Stomach (tissue), 9 donors: ENCODE measurements around the gene CTF1. TPM values are rescaled to one million over a fixed set of nuclear protein-coding genes. Genes with fewer than 3 reads are reported as not detected.
"Not testable (repeated sequence)": the region's sequence is repeated elsewhere in the genome, so short reads cannot be mapped to it uniquely, and the experiment has no call there.

ENCODE experiments used
- DNase-seq, 2 donors: peaks; one replicate each; pipeline versions ENCODE4 v3.0.0 to v3.0.0-alpha.2; 2013 to 2019
- H3K27ac ChIP-seq, 5 donors: fragments of 200-600 bp in 4 of 5; sonication (generic) in 4 of 5; one replicate each; pipeline ENCODE4 v1.5.1; 2013 to 2019; ENCODE audit warnings: mild to moderate bottlenecking in 1 of 5, moderate library complexity in 1 of 5
- H3K27me3 ChIP-seq, 3 donors: fragments of 200-600 bp; sonication (generic); one replicate each; pipeline ENCODE4 v1.5.1; 2017 to 2019; ENCODE audit warnings: mixed run types in 1 of 3
- H3K36me3 ChIP-seq, 4 donors: fragments of 200-600 bp; sonication (generic); 1 replicate in 3 of 4; 2 replicates in 1 of 4; pipeline ENCODE4 v1.5.1; 2016 to 2019
- H3K4me1 ChIP-seq, 4 donors: fragments of 200-600 bp; sonication (generic); one replicate each; pipeline ENCODE4 v1.5.1; 2016 to 2019
- H3K4me3 ChIP-seq, 4 donors: fragments of 200-600 bp; sonication (generic) in 3 of 4; one replicate each; pipeline ENCODE4 v1.5.1; 2016 to 2019; ENCODE audit warnings: mild to moderate bottlenecking in 1 of 4
- H3K9me3 ChIP-seq, 4 donors: fragments of 200-600 bp; sonication (generic); one replicate each; pipeline ENCODE4 v1.5.1; 2016 to 2019
- CTCF ChIP-seq, 7 experiments: fragments of 450-650 bp in 4 of 7; fragments of 200-600 bp in 3 of 7; sonication (generic) in 3 of 7; IDR thresholded peaks; one replicate each; pipeline ENCODE4 v1.5.1; 2016 to 2019; ENCODE audit warnings: antibody characterized with exemption in 7 of 7, control low read depth in 2 of 7, mild to moderate bottlenecking in 1 of 7
- EP300 ChIP-seq: sonication (generic); formaldehyde crosslinking; IDR thresholded peaks from one replicate; pipeline ENCODE4 v1.6.1; 2017; ENCODE audit warnings: antibody characterized with exemption
- POLR2A ChIP-seq, 4 donors: fragments of 450-650 bp; IDR thresholded peaks; one replicate each; pipeline ENCODE4 v1.6.1; 2016; ENCODE audit warnings: antibody characterized with exemption in 4 of 4, control low read depth in 2 of 4, mild to moderate bottlenecking in 1 of 4, moderate library complexity in 1 of 4
- POLR2AphosphoS5 ChIP-seq, 3 donors: sonication (generic); formaldehyde crosslinking; IDR thresholded peaks; one replicate each; pipeline ENCODE4 v1.6.1; 2016; ENCODE audit warnings: antibody characterized with exemption in 3 of 3
- WGBS, 5 donors: extraction: QIAGEN DNeasy Blood & Tissue Kit in 3 of 5; methylation state at CpG; one replicate each; pipeline versions ENCODE4 v1.1.5 to v1.1.7; 2013 to 2018; 5-methylcytosine and 5-hydroxymethylcytosine counted together
- intact Hi-C: fragments of 100-400 bp; cut with DNase I; formaldehyde crosslinking; loops from one replicate; pipeline ENCODE4 v1.15.1; 2023; ENCODE audit warnings: low total_unique reads
- polyA plus RNA-seq, 3 donors: library from polyadenylated mRNA; stranded (reverse); fragments of 200-250 nt; gene quantifications; one replicate each; pipeline ENCODE4 v1.2.3, GENCODE V29; 2013
- total RNA-seq, 5 donors: library from RNA; depleted of rRNA; stranded (reverse); fragments of >200 nt; gene quantifications; one replicate each; pipeline versions ENCODE4 v1.1.0 to v1.2.3, GENCODE V29; 2014 to 2016
- donor health status: healthy with polysubstance abuse.
- donor health status: Bipolar disorder and iron deficiency.
- donor health status: healthy.

The CTF1 gene
- total and polyA plus RNA-seq, 8 donors: 0.29 to 4.5 (median 2.2) TPM; not detected in 2

- TF ChIP-seq POLR2AphosphoS5 (IDR thresholded peaks at IDR 0.05): no peak
- H3K4me1 ChIP-seq: peaks cover 0 to 13% (median 2%) of the 10 kb centered on the region in 4 donors
- 87 to 95% (median 91%) methylated on average over 9 of the region's 9 CpGs for WGBS, 5 donors
- no peaks in the 10 kb centered on the region for H3K9me3 ChIP-seq
- peaks cover 19 to 89% (median 80%) of the 10 kb centered on the region in 4 donors for H3K36me3 ChIP-seq
- no peaks in the 10 kb centered on the region for H3K27me3 ChIP-seq
- intact Hi-C loops: no loop called here
- H3K4me3 ChIP-seq: no peak overlapping the region
- DNase-seq: no peak
- no peak overlapping the region for H3K27ac ChIP-seq
These were observed 11.2 kb upstream of the CTF1 start for GRCh38 chr16:30885196-30885595.

- no peak for DNase-seq
- Histone ChIP-seq H3K27me3 (no peaks in the 10 kb centered on the region), H3K36me3 (peaks cover 19 to 92% (median 82%) of the 10 kb centered on the region in 4 donors), H3K4me3 (no peak overlapping the region), H3K9me3 (no peaks in the 10 kb centered on the region), H3K27ac (no peak overlapping the region), H3K4me1 (peaks cover 0 to 13% (median 2%) of the 10 kb centered on the region in 4 donors)
- intact Hi-C loops: no loop called here
- no peak for TF ChIP-seq POLR2AphosphoS5 (IDR thresholded peaks at IDR 0.05)
- no peak for TF ChIP-seq POLR2A (IDR thresholded peaks at IDR 0.05)
- no peak for TF ChIP-seq CTCF (IDR thresholded peaks at IDR 0.05)
- TF ChIP-seq EP300: no peak
- WGBS, 5 donors: 88 to 100% (median 95%) methylated on average over 1 of the region's 1 CpG
These were observed 10.3 kb upstream of the CTF1 start for GRCh38 chr16:30886145-30886544.

- Histone ChIP-seq H3K4me3 (no peak overlapping the region), H3K27me3 (no peaks in the 10 kb centered on the region), H3K9me3 (no peaks in the 10 kb centered on the region), H3K27ac (no peak overlapping the region), H3K36me3 (peaks cover 19 to 86% (median 79%) of the 10 kb centered on the region in 4 donors), H3K4me1 (peaks cover 7 to 13% (median 9%) of the 10 kb centered on the region in 4 donors)
- intact Hi-C loops: no loop called here
- no peak for TF ChIP-seq POLR2A (IDR thresholded peaks at IDR 0.05)
- TF ChIP-seq POLR2AphosphoS5 (IDR thresholded peaks at IDR 0.05): no peak
- TF ChIP-seq CTCF (IDR thresholded peaks at IDR 0.05): no peak
- TF ChIP-seq EP300: no peak
- no peak for DNase-seq
- WGBS, 5 donors: 80 to 92% (median 84%) methylated on average over 9 of the region's 9 CpGs
These were observed 8.5 kb upstream of the CTF1 start for GRCh38 chr16:30887927-30888326.

GRCh38 chr16:30888856-30889499 lies 7.4 kb upstream of the CTF1 start:
- DNase-seq: no peak
- intact Hi-C loops: no loop called here
- Histone ChIP-seq H3K36me3 (peaks cover 19 to 79% (median 75%) of the 10 kb centered on the region in 4 donors), H3K9me3 (no peaks in the 10 kb centered on the region), H3K27me3 (no peaks in the 10 kb centered on the region), H3K4me1 (peaks cover 11 to 20% (median 16%) of the 10 kb centered on the region in 4 donors), H3K27ac (no peak overlapping the region), H3K4me3 (no peak overlapping the region)
- TF ChIP-seq POLR2A (IDR thresholded peaks at IDR 0.05): no peak
- no peak for TF ChIP-seq EP300
- TF ChIP-seq CTCF (IDR thresholded peaks at IDR 0.05): no peak
- no peak for TF ChIP-seq POLR2AphosphoS5 (IDR thresholded peaks at IDR 0.05)
- 86 to 93% (median 89%) methylated on average over 6 to 8 of the region's 8 CpGs for WGBS, 5 donors

GRCh38 chr16:30889721-30890120 lies 6.7 kb upstream of the CTF1 start:
- DNase-seq: no peak
- H3K4me1 ChIP-seq: peaks cover 17 to 26% (median 23%) of the 10 kb centered on the region in 4 donors
- intact Hi-C loops: loop anchor here (10.0 kb wide), 1 partner anchor 45 kb away; no protein-coding TSS in a partner anchor
- H3K27me3 ChIP-seq: no peaks in the 10 kb centered on the region
- no peak overlapping the region for H3K4me3 ChIP-seq
- peaks cover 19 to 71% (median 69%) of the 10 kb centered on the region in 4 donors for H3K36me3 ChIP-seq
- H3K9me3 ChIP-seq: no peaks in the 10 kb centered on the region
- no peak for TF ChIP-seq POLR2AphosphoS5 (IDR thresholded peaks at IDR 0.05)
- no peak for TF ChIP-seq EP300
- no peak overlapping the region for H3K27ac ChIP-seq
- 69 to 88% (median 84%) methylated on average over 5 of the region's 5 CpGs for WGBS, 5 donors

GRCh38 chr16:30891043-30891823 lies 5.2 kb upstream of the CTF1 start:
- H3K4me3 ChIP-seq, H3K27me3 ChIP-seq, H3K9me3 ChIP-seq, DNase-seq, H3K27ac ChIP-seq: not testable (repeated sequence)
- WGBS, 5 donors: 90 to 94% (median 93%) methylated on average over 15 of the region's 15 CpGs
- Histone ChIP-seq H3K36me3 (peaks cover 19 to 56% (median 54%) of the 10 kb centered on the region in 4 donors), H3K4me1 (peaks cover 31 to 41% (median 38%) of the 10 kb centered on the region in 4 donors)
- intact Hi-C loops: loop anchor here (10.0 kb wide), 1 partner anchor 46 kb away; no protein-coding TSS in a partner anchor
